ENCODE measurements around the gene APOBR. TPM values are rescaled to one million over a fixed set of nuclear protein-coding genes. Genes with fewer than 3 reads are reported as not detected.

APOBR gene
- total and polyA plus RNA-seq, 2 of the 13 experiments (the other 11 are each of a cell fraction or from before 2014, with no cell fraction given): 0.03 TPM; not detected in 1

DNA sequence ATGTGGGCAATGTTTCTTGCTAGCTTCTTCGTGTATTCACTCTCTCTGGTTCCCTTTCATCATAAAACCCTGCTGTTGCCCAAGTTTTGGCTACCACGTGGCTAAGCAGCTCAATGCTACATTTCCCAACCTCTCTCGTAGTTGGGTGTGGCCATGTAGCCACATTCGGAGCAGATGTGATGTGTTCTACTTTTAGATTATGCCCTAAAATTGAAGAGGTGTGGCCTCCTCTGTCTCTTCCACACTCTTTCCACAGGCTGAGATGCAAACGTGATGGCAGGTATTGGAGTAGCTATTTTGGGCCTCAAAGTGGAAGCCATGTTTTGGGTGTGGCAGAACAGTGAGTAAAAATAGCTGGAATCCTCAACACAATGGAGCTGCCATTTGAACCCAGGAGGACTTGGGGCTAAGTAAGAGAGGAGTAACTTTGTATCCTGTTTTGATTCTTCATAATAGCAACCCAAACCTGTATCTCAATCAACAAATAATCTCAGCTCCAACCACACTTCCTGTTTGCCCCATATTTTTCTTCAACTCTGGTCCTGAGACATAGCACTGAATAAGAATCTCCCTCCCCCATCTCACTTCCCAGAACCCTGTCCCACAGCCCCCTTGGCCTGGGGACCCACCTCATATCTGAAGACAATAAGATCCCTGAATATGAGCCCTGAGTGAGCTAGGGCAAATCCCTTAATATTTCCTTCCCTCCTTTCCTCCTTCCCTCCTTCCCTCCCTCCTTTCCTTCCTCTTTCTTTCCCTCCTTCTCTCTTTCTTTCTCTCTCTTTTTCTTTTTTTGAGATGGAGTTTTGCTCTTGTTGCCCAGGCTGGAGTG is 40.3 kb downstream of the APOBR start:
- peaks cover 12% of the 10 kb centered on the region for H3K79me2 ChIP-seq (ENCODE audit: insufficient read depth, low read length)
- H3K4me2 ChIP-seq (ENCODE audit: low read depth, low read length): no peak overlapping the region
- 78% methylated on average over 5 of the region's 5 CpGs for WGBS (ENCODE audit: low lambda C conversion rate)
- in situ Hi-C loops (cut with HindIII; ENCODE audit: extremely low pct_ligation_motif_present, low pct_unique_long_range_greater_than_20kb) (no loop called here), intact Hi-C loops (cut with micrococcal nuclease; ENCODE audit: unreplicated experiment) (no loop called here)
- ChIA-PET POLR2A (interaction anchor here (1.4 to 1.5 kb wide), 2 partner anchors 8 to 75 kb away, joined by 6 to 8 read pairs; partner anchors contain the start of gene SULT1A1), CTCF (ENCODE audit: low intra/inter-chr PET ratio, low total read pairs) (no interaction called here)
- H4K20me1 ChIP-seq (ENCODE audit: insufficient read depth, low read length): no peaks in the 10 kb centered on the region
- no peak overlapping the region for H3K27ac ChIP-seq (ENCODE audit: extremely low read length, insufficient read depth, low read length)
- TF ChIP-seq CEBPB (IDR thresholded peaks at IDR 0.05; ENCODE audit: borderline replicate concordance, low read depth, low read length) (peak; percentile 84; the same call in 1 of the 2 replicates), ZNF30 (CRISPR knock-in tag; IDR thresholded peaks at IDR 0.05) (no peak), HNF4A (CRISPR knock-in tag; IDR thresholded peaks at IDR 0.05) (0 out of 2 replicates have a peak, but pooled peaks have one; percentile 10), SIN3A (IDR thresholded peaks at IDR 0.05; ENCODE audit: borderline replicate concordance, low read depth, low read length) (0 out of 2 replicates have a peak, but pooled peaks have one; percentile 24), ISL2 (CRISPR knock-in tag; IDR thresholded peaks at IDR 0.05) (no peak), NFE2L2 (IDR thresholded peaks at IDR 0.05; ENCODE audit: low read length) (no peak), RBFOX2 (IDR thresholded peaks at IDR 0.05; ENCODE audit: low read depth, low read length) (0 out of 2 replicates have a peak, but pooled peaks have one; percentile 22), HNRNPK (IDR thresholded peaks at IDR 0.05; ENCODE audit: low read depth, low read length, poor library complexity, severe bottlenecking) (peak; percentile 21), ZNF335 (CRISPR knock-in tag; IDR thresholded peaks at IDR 0.05) (no peak), ATM (IDR thresholded peaks at IDR 0.05; ENCODE audit: borderline replicate concordance) (no peak)
- H3K4me1 ChIP-seq (ENCODE audit: insufficient read depth, low read length): peaks cover 60% of the 10 kb centered on the region
- H3K9ac ChIP-seq (ENCODE audit: insufficient read depth, low read depth, low read length): no peak overlapping the region
- no peak overlapping the region for H3K4me3 ChIP-seq (replicated peaks in 1 of 3; ENCODE audit: insufficient read depth in 1 of 3, low read depth in 2 of 3, low read length in 3 of 3)
- H3K9me3 ChIP-seq (ENCODE audit: low read length): no peaks in the 10 kb centered on the region
- BruUV-seq (replicated peaks): no TSS peak
- DNase-seq (ENCODE audit: low spot score): no peak
- no peaks in the 10 kb centered on the region for H3K27me3 ChIP-seq (ENCODE audit: control insufficient read depth in 1 of 2, insufficient read depth in 2 of 2, low read length in 2 of 2)
- ATAC-seq: no peak
- H2AFZ ChIP-seq (ENCODE audit: low read length): no peak overlapping the region
- no peak for FAIRE-seq
- peaks cover 0 to 3% of the 10 kb centered on the region in 2 experiments; a peak in 1 of 5 replicates for H3K36me3 ChIP-seq (replicated peaks in 1 of 2; ENCODE audit: control insufficient read depth in 1 of 2, insufficient read depth in 2 of 2, low read length in 2 of 2)

Data from HepG2 (cell line).